NCI-H345 (cell line): ENCODE data around the gene CASTOR1.

ENCODE experiments used
- DNase-seq: peaks from one replicate; lab custom pipeline; 2025; lab: John Stamatoyannopoulos, UW

Gene CASTOR1

DNA sequence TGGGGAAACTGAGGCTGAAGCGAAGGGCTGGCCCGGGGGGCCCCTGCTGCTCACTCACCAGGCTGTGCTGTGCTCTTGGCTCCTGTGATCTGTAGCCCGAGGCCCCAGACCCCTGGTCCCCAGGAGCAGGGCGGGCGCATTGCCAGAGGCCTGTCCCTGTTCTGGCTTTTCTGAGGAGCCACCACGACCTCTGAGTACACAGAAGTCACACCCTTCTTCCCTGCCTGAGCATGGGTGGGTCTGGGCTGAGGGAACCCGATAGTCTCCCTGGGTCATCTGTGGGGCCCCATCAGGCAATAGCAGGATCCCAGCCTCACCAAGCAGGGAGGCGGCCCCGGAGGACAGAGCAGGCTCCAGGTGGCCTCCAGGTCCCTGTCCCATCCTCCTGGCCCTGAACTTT lies 5.1 kb downstream of the CASTOR1 start:
- no peak for DNase-seq

DNA sequence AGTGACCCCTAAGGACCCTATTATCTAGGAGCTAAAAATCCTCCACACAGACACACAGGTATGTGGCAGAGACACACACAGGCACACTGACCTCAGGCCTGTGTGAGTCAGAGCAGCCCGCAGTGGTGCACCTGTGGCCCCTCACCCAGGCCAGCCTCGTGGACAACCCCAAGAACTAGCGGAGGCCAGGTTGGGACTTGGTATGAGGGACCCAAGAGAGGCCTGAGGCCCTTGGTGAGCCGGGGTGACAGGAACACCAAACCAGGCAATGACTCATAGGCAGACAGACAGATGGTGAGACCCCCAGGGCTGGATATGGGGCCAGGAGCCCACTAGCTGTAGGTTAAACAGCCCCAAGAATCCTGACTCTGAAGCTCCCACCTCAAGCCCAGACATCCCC lies 6.0 kb downstream of the CASTOR1 start:
- no peak for DNase-seq

- DNase-seq = no peak
These were observed 6.7 kb downstream of the CASTOR1 start for GRCh38 chr22:30282616-30283046.

DNA sequence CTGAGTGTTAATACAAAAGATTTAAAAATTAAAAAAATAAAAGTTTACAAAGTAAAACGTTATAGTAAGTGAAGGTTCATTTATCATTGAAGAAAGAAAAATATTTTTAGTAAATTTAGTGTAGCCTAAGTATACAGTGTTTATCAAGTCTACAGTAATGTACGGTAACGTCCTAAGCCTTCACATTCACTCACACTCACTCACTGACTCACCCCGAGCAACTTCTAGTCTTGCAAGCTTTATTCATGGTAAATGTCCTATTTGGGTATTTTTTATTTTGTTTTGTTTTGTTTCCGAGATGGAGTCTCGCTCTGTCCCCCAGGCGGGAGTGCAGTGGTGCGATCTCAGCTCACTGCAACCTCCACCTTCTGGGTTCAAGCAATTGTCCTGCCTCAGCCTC lies 8.8 kb downstream of the CASTOR1 start:
- DNase-seq = no peak

- no peak for DNase-seq
These were observed 9.4 kb downstream of the CASTOR1 start for GRCh38 chr22:30279932-30280331.

GRCh38 chr22:30279046-30279788 lies 10.1 kb downstream of the CASTOR1 start:
- DNase-seq = no peak

DNA sequence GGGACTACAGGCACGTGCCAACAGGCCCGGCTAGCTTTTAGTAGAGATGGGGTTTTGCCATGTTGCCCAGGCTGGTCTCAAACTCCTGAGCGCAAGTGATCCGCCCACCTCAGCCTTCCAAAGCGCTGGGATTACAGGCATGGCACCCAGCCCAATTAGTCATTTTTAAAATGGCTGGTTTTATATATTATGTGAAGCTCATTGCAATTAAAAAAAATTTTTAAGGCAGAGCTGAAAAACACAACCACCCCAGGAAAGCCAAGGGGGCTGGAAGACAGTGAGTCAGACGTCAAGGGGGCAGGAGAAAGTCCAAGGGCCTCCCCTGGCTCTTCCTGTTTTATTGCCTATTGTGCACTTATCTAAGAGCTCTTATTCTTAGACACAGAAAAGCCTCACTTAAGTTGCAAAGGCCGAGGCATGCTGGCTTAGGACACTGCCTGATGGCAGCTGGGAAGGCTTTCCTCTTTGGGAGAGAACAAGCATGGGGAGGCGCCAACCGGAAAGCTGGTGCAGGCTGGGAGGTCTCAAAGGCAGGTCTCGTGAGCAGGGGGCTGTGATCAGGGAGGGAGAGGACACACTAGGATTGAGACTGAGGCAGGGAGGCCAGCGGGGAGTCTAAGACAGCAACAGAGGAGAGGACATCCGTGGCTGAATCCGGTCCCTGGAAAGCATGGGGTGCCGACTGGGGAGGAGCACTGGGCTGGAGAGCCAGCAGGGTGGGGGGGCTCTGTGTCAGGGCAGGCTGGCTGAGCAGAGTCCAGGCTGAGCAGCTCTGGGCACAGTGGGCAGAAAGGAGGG lies 11.6 kb downstream of the CASTOR1 start:
- no peak for DNase-seq

DNA sequence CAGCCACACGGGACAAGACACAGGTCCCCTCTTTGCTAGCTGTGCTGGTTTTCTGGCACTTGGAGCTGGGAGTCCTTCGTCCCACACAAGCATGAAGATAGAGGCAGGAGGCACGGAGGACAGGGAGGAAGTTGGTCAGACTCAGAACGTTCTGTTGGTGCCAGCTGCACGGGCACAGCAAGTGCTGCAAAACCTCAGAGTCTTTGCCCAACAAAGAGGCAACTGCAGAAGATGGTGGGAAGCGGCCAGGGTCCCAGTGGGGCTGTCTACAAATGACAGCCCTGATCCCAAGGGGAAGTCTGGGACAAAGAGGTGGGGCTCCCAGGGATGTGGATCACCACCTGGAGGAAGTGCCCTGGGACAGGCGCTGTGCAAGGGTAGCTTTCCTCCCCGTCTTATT lies 13.3 kb downstream of the CASTOR1 start:
- DNase-seq = no peak

- no peak for DNase-seq
These were observed 13.7 kb downstream of the CASTOR1 start for GRCh38 chr22:30275625-30276024.

DNA sequence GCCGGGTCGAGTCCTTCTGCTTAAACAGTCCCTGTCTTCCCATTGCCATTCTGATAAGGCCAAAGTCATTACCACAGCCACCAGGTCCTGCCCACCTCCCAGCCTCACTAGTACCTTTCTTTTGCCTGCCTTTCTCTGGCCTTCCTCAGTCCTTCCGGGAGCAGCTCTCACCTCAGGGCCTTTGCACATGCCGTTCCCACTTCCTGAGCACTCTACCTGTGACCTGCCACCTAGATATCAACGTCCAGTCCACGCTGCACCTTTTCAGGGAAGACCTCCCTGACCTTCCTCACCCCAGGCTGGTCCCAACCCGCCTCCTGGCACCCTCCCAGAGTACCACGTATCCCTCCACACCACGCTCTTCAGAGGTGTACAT lies 14.9 kb downstream of the CASTOR1 start:
- DNase-seq = no peak

DNA sequence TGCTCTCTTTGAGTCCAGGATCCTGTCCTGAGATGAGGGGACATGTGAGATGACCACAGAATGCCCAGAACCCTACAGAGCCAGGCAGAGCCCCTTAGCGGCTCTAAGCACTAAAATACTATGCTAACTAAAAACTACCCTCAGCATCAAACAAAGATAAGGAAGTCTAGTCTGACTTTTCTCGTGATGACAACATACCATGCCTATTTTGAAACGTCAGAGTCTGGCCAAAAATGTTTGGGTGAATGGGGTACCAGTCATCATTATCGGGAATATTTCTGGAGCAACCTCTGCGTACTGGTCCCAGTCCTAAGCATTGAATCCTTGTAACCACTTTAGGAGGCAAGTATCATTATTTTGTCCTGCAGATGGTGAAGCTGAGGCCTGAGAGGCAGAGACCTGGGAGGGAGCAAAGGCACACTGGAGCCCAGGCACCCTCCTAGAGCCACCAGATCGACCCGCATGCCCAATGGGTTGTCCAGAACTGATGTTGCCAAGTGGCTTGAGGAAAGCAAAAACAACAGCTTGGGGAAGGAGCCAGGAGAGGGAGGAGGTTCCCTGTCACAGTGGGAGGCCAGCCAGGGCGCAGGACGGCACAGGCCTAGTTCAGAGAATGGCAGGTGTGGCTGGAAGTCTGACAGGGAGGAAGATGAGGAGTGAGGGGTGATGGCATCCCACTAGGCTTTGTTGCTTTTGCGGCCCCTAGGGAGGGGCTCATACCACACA lies 15.4 kb downstream of the CASTOR1 start:
- no peak for DNase-seq

DNA sequence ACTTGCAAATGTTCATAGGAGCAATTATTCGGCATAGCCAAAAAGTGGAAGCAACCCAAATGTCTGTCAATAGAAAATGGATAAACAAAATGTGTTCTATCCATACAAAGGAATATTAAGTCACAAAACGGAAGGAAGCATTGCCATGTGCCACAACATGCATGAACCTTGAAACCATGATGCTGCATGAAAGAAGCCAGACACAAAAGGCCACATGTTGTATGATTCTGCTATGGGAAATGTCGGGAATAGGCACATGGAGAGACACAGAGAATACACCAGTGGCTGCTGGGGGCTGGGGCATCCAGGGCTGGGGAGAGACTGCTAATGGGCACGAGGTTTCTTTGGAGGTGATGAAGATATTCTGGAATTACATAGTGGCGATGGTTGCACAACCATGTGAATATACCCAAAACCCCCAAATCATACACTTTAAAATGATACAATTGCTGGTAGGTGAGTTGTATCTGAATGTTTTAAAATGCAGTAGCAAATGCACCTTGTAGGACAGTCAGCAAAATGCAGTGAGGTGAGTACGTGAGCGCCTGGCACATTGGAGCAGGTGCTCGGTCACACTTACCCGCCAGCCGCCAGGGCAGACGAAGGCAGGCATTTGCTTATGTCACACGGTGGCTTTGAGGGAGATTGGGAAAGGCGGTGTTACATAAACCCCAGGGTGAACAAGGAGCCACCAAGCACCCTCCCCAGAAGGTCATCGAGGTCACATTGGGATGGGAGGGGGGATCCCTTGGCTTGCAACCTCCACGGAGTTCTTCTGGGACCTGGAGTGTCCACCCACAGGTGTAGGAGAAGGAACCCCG lies 16.3 kb downstream of the CASTOR1 start:
- DNase-seq = no peak

GRCh38 chr22:30270832-30271231 lies 18.5 kb downstream of the CASTOR1 start:
- no peak for DNase-seq

GRCh38 chr22:30268331-30268730 lies 21.0 kb downstream of the CASTOR1 start:
- no peak for DNase-seq

DNA sequence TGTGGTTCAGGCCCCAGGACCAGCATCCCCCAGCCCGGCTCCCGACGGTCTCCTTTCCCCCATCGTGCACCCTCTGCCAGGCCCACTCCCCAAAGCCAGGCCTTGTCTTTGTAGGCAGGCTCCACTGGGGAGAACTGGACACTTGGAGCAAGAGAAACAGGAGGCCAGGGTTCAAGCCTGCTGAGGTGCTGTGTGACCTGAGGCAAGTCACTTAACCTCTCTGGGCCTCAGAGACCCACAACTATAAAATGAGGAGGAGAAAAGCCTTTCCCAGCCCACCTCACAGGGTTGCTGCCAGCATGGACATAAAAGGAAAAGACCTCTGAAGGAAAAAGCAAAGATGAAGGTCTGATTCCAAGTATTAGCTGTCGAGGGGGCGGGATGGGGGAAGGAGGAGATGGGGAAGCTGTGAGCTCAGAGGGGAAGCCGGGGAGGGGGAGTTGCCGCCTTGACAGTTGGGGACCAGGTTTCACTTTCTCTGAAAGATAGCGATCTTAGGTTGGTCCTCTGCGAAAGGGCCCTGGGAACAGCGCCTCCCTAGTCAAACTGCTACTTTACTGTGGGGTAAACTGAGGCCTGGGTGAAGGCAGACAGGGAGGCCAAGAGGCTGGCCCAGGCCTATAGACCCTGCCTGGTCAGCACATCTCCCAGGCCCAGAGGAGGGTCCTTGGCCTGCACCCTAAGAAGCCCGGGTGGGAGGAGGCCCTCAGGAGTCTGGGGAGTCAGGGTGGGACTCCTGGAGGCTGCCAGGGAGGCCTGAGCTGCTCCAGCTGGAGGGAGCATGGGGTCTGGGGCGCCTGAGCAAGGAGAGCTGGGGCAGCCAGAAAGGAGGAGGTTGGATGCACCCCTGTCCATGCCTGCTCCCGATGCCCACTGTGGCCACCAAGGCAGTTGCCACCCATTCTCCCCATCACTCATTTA lies 21.7 kb downstream of the CASTOR1 start:
- no peak for DNase-seq

DNA sequence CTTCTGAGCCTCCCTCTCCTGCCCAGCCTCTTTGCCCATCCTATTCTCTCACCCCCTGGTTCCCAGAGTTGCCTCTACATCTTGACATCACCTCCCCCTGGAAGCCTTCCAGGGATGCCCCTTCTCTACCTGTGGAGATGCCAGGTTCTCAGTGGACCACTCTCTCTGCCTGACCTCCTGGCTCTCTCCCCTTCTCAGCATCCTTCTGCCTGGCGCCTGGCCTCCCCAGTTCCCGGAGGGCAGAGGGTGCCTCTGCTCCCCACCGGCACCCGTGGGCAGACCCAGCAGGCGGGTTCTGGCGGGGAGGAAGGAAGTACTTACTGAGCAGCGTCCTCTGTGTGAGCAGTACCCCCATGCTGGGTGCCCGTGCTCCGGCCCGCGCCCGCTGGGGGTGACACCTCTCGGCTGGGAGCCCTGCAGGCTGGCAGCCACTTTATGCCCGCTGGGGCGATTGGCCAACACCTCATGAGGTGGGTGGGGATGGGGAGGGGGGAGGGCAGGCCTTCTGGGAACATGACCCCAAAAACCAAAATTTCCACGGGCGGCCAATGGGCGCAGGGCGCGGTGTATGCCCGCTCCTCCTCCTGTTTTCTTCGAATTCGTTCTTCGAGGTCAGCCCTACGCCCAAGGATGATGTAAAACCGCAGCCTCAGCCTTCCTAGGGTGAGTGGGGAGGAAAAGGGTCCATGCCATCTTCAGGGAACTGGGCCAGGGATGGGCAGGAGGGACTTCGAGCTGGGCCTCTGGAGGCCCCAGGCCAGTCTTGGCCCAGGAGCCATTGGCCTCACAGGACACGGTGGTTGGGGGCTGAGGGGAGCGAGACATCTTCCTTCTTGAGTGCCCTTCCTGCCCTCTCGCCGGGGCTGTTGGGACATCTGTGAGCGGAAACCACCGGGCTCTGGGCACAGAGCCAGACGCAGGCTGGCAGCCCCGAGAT lies 22.6 kb downstream of the CASTOR1 start, which contains the start of gene OSM:
Gene OSM, minus strand, starts transcription at position 407 of the 937 bp plus-strand sequence. Its CDS starts 52 bp downstream, at position 355.
- DNase-seq = no peak

DNA sequence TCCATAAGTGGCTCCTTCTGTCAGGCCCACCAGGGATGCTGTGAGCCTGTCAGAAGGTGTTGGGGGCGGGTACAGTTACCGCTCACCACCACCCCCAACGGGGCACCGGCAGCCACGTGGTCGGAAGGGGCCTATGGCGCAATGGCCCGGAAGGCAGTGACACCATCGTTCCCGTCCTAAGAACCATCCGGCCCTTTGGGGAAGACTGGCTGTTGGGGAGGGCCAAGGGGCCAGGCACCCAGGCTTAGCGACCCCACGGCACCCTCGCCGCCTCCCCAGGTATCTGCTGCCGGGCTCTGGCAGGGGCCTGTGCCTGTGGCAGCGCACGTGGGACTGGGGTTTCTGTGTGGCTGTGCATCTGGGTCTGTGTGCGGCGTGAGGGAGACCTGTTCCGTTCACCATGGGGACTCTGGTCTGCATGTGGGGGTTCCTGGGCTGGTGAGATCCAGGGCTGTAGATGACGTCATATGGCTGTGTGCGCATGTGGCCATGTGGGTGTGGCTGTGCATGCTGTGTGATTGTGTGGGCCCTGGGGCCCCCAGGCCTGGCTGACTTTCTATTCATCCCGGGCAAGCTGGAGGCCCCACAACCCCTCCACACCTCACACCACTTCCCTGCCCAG lies 23.4 kb downstream of the CASTOR1 start:
- no peak for DNase-seq

GRCh38 chr22:30265131-30265720 lies 24.1 kb downstream of the CASTOR1 start:
- no peak for DNase-seq

DNA sequence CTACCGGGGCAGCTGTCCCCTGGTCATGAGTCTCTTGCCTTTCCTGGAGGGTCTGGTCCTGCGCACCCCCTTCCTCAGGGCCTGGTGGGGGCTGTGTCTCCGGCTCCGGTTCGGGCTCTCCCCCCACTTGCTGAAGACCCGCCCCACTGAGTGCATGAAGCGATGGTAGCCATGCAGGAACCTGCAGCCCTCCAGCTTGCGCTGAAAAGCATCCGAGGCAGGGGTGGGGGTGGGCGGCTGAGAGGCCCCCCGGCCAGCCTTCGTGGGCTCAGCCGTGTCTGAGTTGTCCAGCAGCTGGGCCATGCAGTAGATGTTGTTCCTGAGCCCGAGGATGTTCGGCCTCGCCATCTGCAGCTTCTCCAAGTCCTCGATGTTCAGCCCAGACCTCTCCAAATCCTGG lies 25.4 kb downstream of the CASTOR1 start:
- DNase-seq = no peak
